SK-N-SH (cell line): ENCODE measurements around the gene MRPL49. TPM values are rescaled to one million over a fixed set of nuclear protein-coding genes. Genes with fewer than 3 reads are reported as not detected.

Experiments used
- CTCF ChIA-PET: fragments of 300-600, 350-600 bp; formaldehyde crosslinking; extraction: SDS; loops from one replicate; lab custom pipeline; 2021; lab: Yijun Ruan, JAX
- POLR2A ChIA-PET: fragments of 350-600 bp; sonication (Branson Sonifier 250); formaldehyde crosslinking; extraction: SDS; loops from one replicate; lab custom pipeline; 2020; ENCODE audit warnings: antibody characterized with exemption, inconsistent platforms; lab: Yijun Ruan, JAX
- DNase-seq: peaks from one replicate; pipeline ENCODE4 v3.0.0; 2012
- H2AFZ ChIP-seq: fragments of 200-600 bp; sonication (generic); 2 replicates; pipeline ENCODE4 v1.8.1; 2016; ENCODE audit warnings: antibody characterized with exemption, mild to moderate bottlenecking, low read depth
- H3F3A ChIP-seq: fragments of 200-600 bp; sonication (generic); replicated peaks from 2 replicates; pipeline ENCODE3; 2016; ENCODE audit warnings: antibody characterized with exemption, mild to moderate bottlenecking; ENCODE audit not compliant: insufficient read depth
- H3K27ac ChIP-seq, 2 experiments: fragments of 200-500 bp in 1 of 2; fragments of 200-600 bp in 1 of 2; sonication (Bioruptor generic) in 1 of 2; sonication (generic), shearing (Covaris generic) in 1 of 2; 2 replicates each; pipeline versions ENCODE4 v1.5.1 to v1.6.1; 2014 to 2016; ENCODE audit warnings: low read depth in 2 of 2, inconsistent platforms in 1 of 2, low read length in 1 of 2, mild to moderate bottlenecking in 1 of 2, mixed read lengths in 1 of 2
- H3K27me3 ChIP-seq: fragments of 200-600 bp; sonication (generic), shearing (Covaris generic); 2 replicates; pipeline ENCODE4 v1.6.1; 2016; ENCODE audit warnings: mixed run types; ENCODE audit not compliant: insufficient read depth
- H3K36me3 ChIP-seq, 2 experiments: fragments of 200-500 bp in 1 of 2; fragments of 200-600 bp in 1 of 2; sonication (Bioruptor generic) in 1 of 2; sonication (generic) in 1 of 2; replicated peaks in 1 of 2; 2 replicates each; pipeline versions ENCODE3 to v1.5.1; 2014 to 2016; ENCODE audit warnings: low read length in 1 of 2, mild to moderate bottlenecking in 1 of 2; ENCODE audit not compliant: insufficient read depth in 2 of 2, control insufficient read depth in 1 of 2
- H3K4me1 ChIP-seq, 2 experiments: fragments of 200-500 bp in 1 of 2; fragments of 200-600 bp in 1 of 2; sonication (Bioruptor generic) in 1 of 2; sonication (generic), shearing (Covaris generic) in 1 of 2; 2 replicates each; pipeline versions ENCODE4 v1.5.1 to v1.6.1; 2014 to 2016; ENCODE audit warnings: low read depth in 1 of 2, low read length in 1 of 2, mixed run types in 1 of 2; ENCODE audit not compliant: insufficient read depth in 2 of 2, control insufficient read depth in 1 of 2
- H3K4me2 ChIP-seq: fragments of 200-600 bp; sonication (generic), shearing (Covaris generic); 2 replicates; pipeline ENCODE4 v1.6.1; 2017; ENCODE audit warnings: mixed run types
- H3K4me3 ChIP-seq, 2 experiments: fragments of 200-500 bp in 1 of 2; fragments of 200-600 bp in 1 of 2; sonication (Bioruptor generic) in 1 of 2; sonication (generic), shearing (Covaris generic) in 1 of 2; 2 replicates each; pipeline versions ENCODE4 v1.5.1 to v1.8.1; 2014 to 2016; ENCODE audit warnings: low read depth in 2 of 2, inconsistent platforms in 1 of 2, low read length in 1 of 2, mild to moderate bottlenecking in 1 of 2, mixed read lengths in 1 of 2, moderate library complexity in 1 of 2
- H3K79me2 ChIP-seq: fragments of 200-600 bp; sonication (generic); 2 replicates; pipeline ENCODE4 v1.8.1; 2017; ENCODE audit warnings: mild to moderate bottlenecking; ENCODE audit not compliant: insufficient read depth
- H3K9ac ChIP-seq: fragments of 200-600 bp; sonication (generic); 2 replicates; pipeline ENCODE4 v1.6.1; 2017; ENCODE audit warnings: mixed run types
- H3K9me2 ChIP-seq: fragments of 200-600 bp; sonication (generic); 2 replicates; pipeline ENCODE4 v1.6.1; 2017; ENCODE audit warnings: mixed run types
- H3K9me3 ChIP-seq: fragments of 200-600 bp; sonication (generic); 2 replicates; pipeline ENCODE4 v1.6.1; 2017; ENCODE audit warnings: mixed run types, mild to moderate bottlenecking, moderate library complexity
- H4K20me1 ChIP-seq: fragments of 200-600 bp; sonication (generic); 2 replicates; pipeline ENCODE4 v1.6.1; 2017; ENCODE audit warnings: mild to moderate bottlenecking, mixed run types; ENCODE audit not compliant: insufficient read depth
- ELF1 ChIP-seq: IDR thresholded peaks from 2 replicates; pipeline ENCODE4 v1.4.0; 2012
- EP300 ChIP-seq, 2 experiments: IDR thresholded peaks; 2 replicates each; pipeline versions ENCODE4 v1.4.0 to v1.6.1; 2012; ENCODE audit warnings: borderline replicate concordance in 1 of 2, low read depth in 1 of 2, low read length in 1 of 2
- EZH2phosphoT487 ChIP-seq: fragments of 200-600 bp; sonication (generic); IDR thresholded peaks from 2 replicates; pipeline ENCODE4 v1.6.1; 2017; ENCODE audit warnings: low read depth, mixed run types, mild to moderate bottlenecking, antibody characterized with exemption, moderate library complexity, borderline replicate concordance
- GABPA ChIP-seq: IDR thresholded peaks from 2 replicates; pipeline ENCODE4 v1.4.0; 2012; ENCODE audit warnings: low read depth, mild to moderate bottlenecking
- POLR2AphosphoS5 ChIP-seq: IDR thresholded peaks from 2 replicates; pipeline ENCODE4 v1.6.1; 2012; ENCODE audit warnings: low read depth, low read length
- RFX5 ChIP-seq: IDR thresholded peaks from 2 replicates; pipeline ENCODE4 v1.6.1; 2012; ENCODE audit warnings: mild to moderate bottlenecking, improper control_type of control experiment, low read length
- RXRA ChIP-seq: IDR thresholded peaks from 2 replicates; pipeline ENCODE4 v1.4.0; 2012; ENCODE audit warnings: low read depth, mild to moderate bottlenecking, borderline replicate concordance
- TEAD4 ChIP-seq: IDR thresholded peaks from 2 replicates; pipeline ENCODE4 v1.4.0; 2012; ENCODE audit warnings: mild to moderate bottlenecking, borderline replicate concordance; ENCODE audit not compliant: insufficient read depth
- WGBS: methylation state at CpG from one replicate; pipeline ENCODE4 v1.1.6; 2017; ENCODE audit warnings: low lambda C conversion rate; 5-methylcytosine and 5-hydroxymethylcytosine counted together
- polyA plus RNA-seq, 3 experiments: library from polyadenylated mRNA; depleted of rRNA; stranded (reverse); fragments of >200 nt; gene quantifications; 2 replicates each; pipeline ENCODE4 v1.2.3, GENCODE V29; 2012
- TF ChIP-seq, protein P1 (sequence below): IDR thresholded peaks from 2 replicates; pipeline ENCODE4; 2012
- TF ChIP-seq, protein P2 (sequence below): fragments of 150-350 bp; IDR thresholded peaks from 2 replicates; pipeline ENCODE4 v1.6.1; 2017; ENCODE audit warnings: antibody characterized with exemption, low read length, low read depth, borderline replicate concordance
- TF ChIP-seq, protein P3 (sequence below): IDR thresholded peaks from 2 replicates; pipeline ENCODE4 v1.6.1; 2012; ENCODE audit warnings: mild to moderate bottlenecking, low read depth, low read length, moderate library complexity

MRPL49 gene
- polyA plus RNA-seq, 1 of the 3 experiments (the other 2 are of a cell fraction): 56.7 TPM

DNA sequence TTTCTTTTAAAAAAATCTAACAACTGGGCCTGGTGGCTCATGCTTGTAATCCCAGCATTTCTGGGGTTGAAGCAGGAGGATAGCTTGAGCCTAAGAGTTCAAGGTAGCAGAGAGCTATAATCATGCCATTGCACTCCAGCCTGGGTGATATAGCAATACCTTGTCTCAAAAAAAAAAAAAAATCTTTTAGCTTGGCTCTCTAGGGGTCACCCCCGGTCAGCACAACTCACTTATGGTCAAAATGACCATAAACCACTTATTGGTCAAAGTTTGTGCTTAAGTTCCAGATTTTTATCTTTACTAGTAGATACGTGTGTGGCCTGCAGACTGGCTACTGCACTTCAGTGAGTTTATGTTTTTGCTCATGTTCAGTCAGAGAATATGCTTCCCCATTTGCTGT, 41.6 kb downstream of the MRPL49 start (continued):
- TF ChIP-seq EP300 (IDR thresholded peaks at IDR 0.05; ENCODE audit: borderline replicate concordance in 1 of 2, low read depth in 1 of 2, low read length in 1 of 2) (no peak), TEAD4 (no peak)
- TF ChIP-seq, protein P1, sequence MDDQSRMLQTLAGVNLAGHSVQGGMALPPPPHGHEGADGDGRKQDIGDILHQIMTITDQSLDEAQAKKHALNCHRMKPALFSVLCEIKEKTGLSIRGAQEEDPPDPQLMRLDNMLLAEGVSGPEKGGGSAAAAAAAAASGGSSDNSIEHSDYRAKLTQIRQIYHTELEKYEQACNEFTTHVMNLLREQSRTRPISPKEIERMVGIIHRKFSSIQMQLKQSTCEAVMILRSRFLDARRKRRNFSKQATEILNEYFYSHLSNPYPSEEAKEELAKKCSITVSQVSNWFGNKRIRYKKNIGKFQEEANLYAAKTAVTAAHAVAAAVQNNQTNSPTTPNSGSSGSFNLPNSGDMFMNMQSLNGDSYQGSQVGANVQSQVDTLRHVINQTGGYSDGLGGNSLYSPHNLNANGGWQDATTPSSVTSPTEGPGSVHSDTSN: no peak
- TF ChIP-seq, protein P2, sequence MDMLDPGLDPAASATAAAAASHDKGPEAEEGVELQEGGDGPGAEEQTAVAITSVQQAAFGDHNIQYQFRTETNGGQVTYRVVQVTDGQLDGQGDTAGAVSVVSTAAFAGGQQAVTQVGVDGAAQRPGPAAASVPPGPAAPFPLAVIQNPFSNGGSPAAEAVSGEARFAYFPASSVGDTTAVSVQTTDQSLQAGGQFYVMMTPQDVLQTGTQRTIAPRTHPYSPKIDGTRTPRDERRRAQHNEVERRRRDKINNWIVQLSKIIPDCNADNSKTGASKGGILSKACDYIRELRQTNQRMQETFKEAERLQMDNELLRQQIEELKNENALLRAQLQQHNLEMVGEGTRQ: no peak

DNA sequence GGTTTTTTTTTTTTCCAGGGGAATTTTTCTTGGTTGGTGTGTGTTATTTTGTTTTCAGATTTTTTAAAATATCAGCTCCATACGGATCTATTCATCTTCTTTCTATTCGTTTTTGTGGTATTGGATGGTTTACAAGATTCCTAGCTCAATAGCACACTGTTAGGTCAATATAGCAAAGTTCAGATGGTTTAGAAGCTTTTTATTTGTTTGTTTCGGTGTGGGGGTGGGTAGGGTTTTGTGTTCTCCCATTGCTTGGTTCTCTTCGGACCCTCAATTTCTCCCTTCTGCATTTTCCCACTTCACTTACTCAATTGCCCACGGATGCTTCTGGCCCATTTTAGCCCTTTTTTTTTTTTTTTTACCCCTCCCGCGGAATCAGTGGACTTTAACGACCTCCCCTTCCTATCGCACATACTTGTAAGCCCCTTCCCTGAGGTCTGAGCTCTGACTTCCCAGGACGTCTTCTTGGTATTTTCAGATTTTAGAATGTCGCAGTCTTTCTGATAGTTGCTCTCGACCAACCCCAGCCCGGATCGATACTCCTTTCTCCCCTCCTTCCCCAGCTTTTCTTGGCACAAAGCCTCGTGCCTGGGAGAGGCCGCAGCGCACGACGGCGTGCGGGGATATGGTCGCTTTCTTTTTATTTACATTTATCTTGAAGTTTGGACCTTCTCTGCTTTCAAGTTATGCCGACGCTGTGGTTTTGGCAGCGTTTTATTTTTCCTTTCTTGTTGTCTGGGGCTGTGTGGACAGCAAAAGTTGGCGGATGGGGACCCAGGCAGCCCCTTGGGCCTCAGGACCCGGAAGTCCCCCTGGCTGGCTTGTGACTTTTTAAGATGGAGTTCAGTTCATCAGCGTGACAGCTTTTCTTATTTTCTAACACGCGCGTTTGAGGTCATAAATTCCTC, 43.5 kb downstream of the MRPL49 start:
- H3K36me3 ChIP-seq: no peaks in the 10 kb centered on the region
- CTCF ChIA-PET: interaction anchor here (0.9 kb wide), 1 partner anchor 47 kb away, joined by 4 read pairs; no protein-coding TSS in a partner anchor
- H3K27ac ChIP-seq: no peak overlapping the region
- no peaks in the 10 kb centered on the region for H3K79me2 ChIP-seq
- no peak for DNase-seq
- H3K9ac ChIP-seq: no peak overlapping the region
- H3F3A ChIP-seq: peaks cover 2% of the 10 kb centered on the region
- WGBS: 83% methylated on average over 31 of the region's 31 CpGs
- POLR2A ChIA-PET: interaction anchor here (0.9 kb wide), 1 partner anchor 30 kb away, joined by 3 read pairs; no protein-coding TSS in a partner anchor
- no peak for TF ChIP-seq GABPA
- TF ChIP-seq, protein P3, sequence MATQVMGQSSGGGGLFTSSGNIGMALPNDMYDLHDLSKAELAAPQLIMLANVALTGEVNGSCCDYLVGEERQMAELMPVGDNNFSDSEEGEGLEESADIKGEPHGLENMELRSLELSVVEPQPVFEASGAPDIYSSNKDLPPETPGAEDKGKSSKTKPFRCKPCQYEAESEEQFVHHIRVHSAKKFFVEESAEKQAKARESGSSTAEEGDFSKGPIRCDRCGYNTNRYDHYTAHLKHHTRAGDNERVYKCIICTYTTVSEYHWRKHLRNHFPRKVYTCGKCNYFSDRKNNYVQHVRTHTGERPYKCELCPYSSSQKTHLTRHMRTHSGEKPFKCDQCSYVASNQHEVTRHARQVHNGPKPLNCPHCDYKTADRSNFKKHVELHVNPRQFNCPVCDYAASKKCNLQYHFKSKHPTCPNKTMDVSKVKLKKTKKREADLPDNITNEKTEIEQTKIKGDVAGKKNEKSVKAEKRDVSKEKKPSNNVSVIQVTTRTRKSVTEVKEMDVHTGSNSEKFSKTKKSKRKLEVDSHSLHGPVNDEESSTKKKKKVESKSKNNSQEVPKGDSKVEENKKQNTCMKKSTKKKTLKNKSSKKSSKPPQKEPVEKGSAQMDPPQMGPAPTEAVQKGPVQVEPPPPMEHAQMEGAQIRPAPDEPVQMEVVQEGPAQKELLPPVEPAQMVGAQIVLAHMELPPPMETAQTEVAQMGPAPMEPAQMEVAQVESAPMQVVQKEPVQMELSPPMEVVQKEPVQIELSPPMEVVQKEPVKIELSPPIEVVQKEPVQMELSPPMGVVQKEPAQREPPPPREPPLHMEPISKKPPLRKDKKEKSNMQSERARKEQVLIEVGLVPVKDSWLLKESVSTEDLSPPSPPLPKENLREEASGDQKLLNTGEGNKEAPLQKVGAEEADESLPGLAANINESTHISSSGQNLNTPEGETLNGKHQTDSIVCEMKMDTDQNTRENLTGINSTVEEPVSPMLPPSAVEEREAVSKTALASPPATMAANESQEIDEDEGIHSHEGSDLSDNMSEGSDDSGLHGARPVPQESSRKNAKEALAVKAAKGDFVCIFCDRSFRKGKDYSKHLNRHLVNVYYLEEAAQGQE: no peak
- TF ChIP-seq RFX5: no peak
- no peak for TF ChIP-seq RXRA
- no peak for TF ChIP-seq ELF1
- no peak for TF ChIP-seq EZH2phosphoT487
- TF ChIP-seq POLR2AphosphoS5: no peak
- H2AFZ ChIP-seq: no peak overlapping the region
- H4K20me1 ChIP-seq: no peaks in the 10 kb centered on the region
- H3K9me2 ChIP-seq: no peaks in the 10 kb centered on the region
- no peaks in the 10 kb centered on the region; a peak in 1 of 4 replicates for H3K4me1 ChIP-seq
- H3K4me3 ChIP-seq: no peak overlapping the region
- H3K27me3 ChIP-seq: no peaks in the 10 kb centered on the region
- H3K9me3 ChIP-seq: no peaks in the 10 kb centered on the region
- no peak overlapping the region for H3K4me2 ChIP-seq
